IMR-90 (cell line): ENCODE results near the gene TCF25. TPM values are rescaled to one million over a fixed set of nuclear protein-coding genes. Genes with fewer than 3 reads are reported as not detected.

ENCODE experiments used
- ATAC-seq: fragments of 200-7000 bp; cut with Tn5 transposase; 2 replicates; pipeline ENCODE4 v1.9.1; 2020; ENCODE audit warnings: low read depth, mild to moderate bottlenecking, moderate library complexity
- BruUV-seq: library from RNA; stranded (reverse); fragments of 400-500 nt; replicated peaks from 2 replicates; lab custom pipeline; 2021; lab: Mats Ljungman, UMichigan
- CTCF ChIA-PET: fragments of 300-600 bp; formaldehyde crosslinking; extraction: SDS; loops from one replicate; lab custom pipeline; 2021; ENCODE audit warnings: antibody characterized with exemption; lab: Yijun Ruan, JAX
- POLR2A ChIA-PET: fragments of 300-600 bp; sonication (Branson Sonifier 250); formaldehyde crosslinking; loops from one replicate; lab custom pipeline; 2022; ENCODE audit warnings: antibody characterized with exemption; ENCODE audit not compliant: unreplicated experiment; lab: Charles Lee
- DNase-seq: peaks from one replicate; pipeline ENCODE4 v3.0.0; 2013
- H2AFZ ChIP-seq: replicated peaks from 2 replicates; pipeline ENCODE3; 2013; ENCODE audit warnings: low read length, mild to moderate bottlenecking; ENCODE audit not compliant: poor library complexity
- H2AK5ac ChIP-seq: 2 replicates; pipeline ENCODE4 v1.6.1; 2013; ENCODE audit warnings: low read depth, low read length, inconsistent platforms
- H2AK9ac ChIP-seq: replicated peaks from 2 replicates; pipeline ENCODE3; 2013; ENCODE audit warnings: mild to moderate bottlenecking, low read depth, low read length, moderate library complexity; ENCODE audit not compliant: poor library complexity
- H2BK120ac ChIP-seq: 2 replicates; pipeline ENCODE4 v1.6.1; 2013; ENCODE audit warnings: low read depth, low read length, inconsistent platforms
- H2BK15ac ChIP-seq: 3 replicates; pipeline ENCODE4 v1.6.1; 2013; ENCODE audit warnings: low read depth, low read length, inconsistent platforms
- H2BK20ac ChIP-seq: 2 replicates; pipeline ENCODE4 v1.6.1; 2013; ENCODE audit warnings: low read depth, mild to moderate bottlenecking, inconsistent platforms, low read length, moderate library complexity
- H2BK5ac ChIP-seq: 2 replicates; pipeline ENCODE4 v1.6.1; 2013; ENCODE audit warnings: mild to moderate bottlenecking, low read depth, low read length, inconsistent platforms; ENCODE audit not compliant: poor library complexity, severe bottlenecking
- H3K14ac ChIP-seq: replicated peaks from 2 replicates; pipeline ENCODE4 v1.6.1; 2013; ENCODE audit warnings: low read depth, low read length, inconsistent platforms
- H3K18ac ChIP-seq: 2 replicates; pipeline ENCODE4 v1.6.1; 2013; ENCODE audit warnings: low read depth, low read length, control low read depth
- H3K23ac ChIP-seq: 2 replicates; pipeline ENCODE4 v1.6.1; 2013; ENCODE audit warnings: low read depth, low read length, inconsistent platforms
- H3K27ac ChIP-seq: 2 replicates; pipeline ENCODE4 v1.5.1; 2013; ENCODE audit warnings: mild to moderate bottlenecking, control low read depth, low read length; ENCODE audit not compliant: insufficient read depth
- H3K27me3 ChIP-seq: 2 replicates; pipeline ENCODE4 v1.6.1; 2013; ENCODE audit warnings: low read length; ENCODE audit not compliant: control insufficient read depth, insufficient read depth
- H3K36me3 ChIP-seq: 2 replicates; pipeline ENCODE4 v1.6.1; 2013; ENCODE audit warnings: low read length, mixed read lengths; ENCODE audit not compliant: control insufficient read depth, insufficient read depth
- H3K4ac ChIP-seq: 2 replicates; pipeline ENCODE4 v1.6.1; 2013; ENCODE audit warnings: low read depth, low read length, inconsistent platforms
- H3K4me1 ChIP-seq: 2 replicates; pipeline ENCODE4 v1.6.1; 2013; ENCODE audit warnings: low read length, mixed read lengths; ENCODE audit not compliant: control insufficient read depth, insufficient read depth
- H3K4me2 ChIP-seq: 2 replicates; pipeline ENCODE4 v1.6.1; 2013; ENCODE audit warnings: low read depth, mild to moderate bottlenecking, control low read depth, low read length, moderate library complexity
- H3K4me3 ChIP-seq: 2 replicates; pipeline ENCODE4 v1.5.1; 2013; ENCODE audit warnings: low read depth, mild to moderate bottlenecking, control low read depth, low read length, moderate library complexity; ENCODE audit not compliant: insufficient read depth
- H3K56ac ChIP-seq: 2 replicates; pipeline ENCODE4 v1.6.1; 2013; ENCODE audit warnings: low read length, inconsistent platforms; ENCODE audit not compliant: insufficient read depth; ENCODE audit errors: extremely low read depth
- H3K79me1 ChIP-seq, 2 experiments: 2 replicates each; pipeline ENCODE4 v1.6.1; 2013; ENCODE audit warnings: low read length in 2 of 2, inconsistent platforms in 1 of 2, low read depth in 1 of 2
- H3K9ac ChIP-seq: 2 replicates; pipeline ENCODE4 v1.6.1; 2013; ENCODE audit warnings: low read depth, low read length, control low read depth
- H3K9me1 ChIP-seq: 2 replicates; pipeline ENCODE4 v1.6.1; 2013; ENCODE audit warnings: low read length, inconsistent platforms; ENCODE audit not compliant: insufficient read depth
- H3K9me3 ChIP-seq: 2 replicates; pipeline ENCODE4 v1.6.1; 2013; ENCODE audit warnings: low read length; ENCODE audit not compliant: control insufficient read depth, insufficient read depth
- H4K20me1 ChIP-seq: 2 replicates; pipeline ENCODE4 v1.6.1; 2013; ENCODE audit warnings: low read length, inconsistent platforms; ENCODE audit not compliant: insufficient read depth
- H4K5ac ChIP-seq: 2 replicates; pipeline ENCODE4 v1.6.1; 2013; ENCODE audit warnings: mild to moderate bottlenecking, low read depth, low read length, control low read depth
- H4K8ac ChIP-seq, 2 experiments: 2 replicates each; pipeline ENCODE4 v1.6.1; 2013; ENCODE audit warnings: low read depth in 2 of 2, low read length in 2 of 2, control low read depth in 1 of 2, inconsistent platforms in 1 of 2
- H4K91ac ChIP-seq: 2 replicates; pipeline ENCODE4 v1.6.1; 2013; ENCODE audit warnings: low read depth, low read length, inconsistent platforms; ENCODE audit not compliant: insufficient read depth
- BHLHE40 ChIP-seq: fragments of 150-350 bp; IDR thresholded peaks from 2 replicates; pipeline ENCODE4 v1.6.1; 2016; ENCODE audit warnings: mild to moderate bottlenecking, low read depth, low read length
- CEBPB ChIP-seq: IDR thresholded peaks from 2 replicates; pipeline ENCODE4 v1.6.1; 2012; ENCODE audit warnings: low read depth, low read length, improper control_type of control experiment
- CHD1 ChIP-seq: IDR thresholded peaks from 2 replicates; pipeline ENCODE4 v1.6.1; 2012; ENCODE audit warnings: low read depth, low read length, improper control_type of control experiment
- FOS ChIP-seq: fragments of 150-350 bp; IDR thresholded peaks from 2 replicates; pipeline ENCODE4 v1.6.1; 2016; ENCODE audit warnings: low read depth, low read length
- MAFK ChIP-seq: IDR thresholded peaks from 2 replicates; pipeline ENCODE4 v1.6.1; 2012; ENCODE audit warnings: low read depth, low read length, improper control_type of control experiment
- MAZ ChIP-seq: IDR thresholded peaks from 2 replicates; pipeline ENCODE4 v1.6.1; 2012; ENCODE audit warnings: low read depth, mild to moderate bottlenecking, low read length, improper control_type of control experiment, moderate library complexity, borderline replicate concordance
- NFE2L2 ChIP-seq: fragments of 150-350 bp; IDR thresholded peaks from 2 replicates; pipeline ENCODE4 v1.6.1; 2016; ENCODE audit warnings: low read depth, mild to moderate bottlenecking, low read length
- POLR2A ChIP-seq: IDR thresholded peaks from 2 replicates; pipeline ENCODE4 v1.6.1; 2012; ENCODE audit warnings: mild to moderate bottlenecking, low read depth, low read length
- RAD21 ChIP-seq: IDR thresholded peaks from 2 replicates; pipeline ENCODE4 v1.6.1; 2012; ENCODE audit warnings: low read length, improper control_type of control experiment
- RCOR1 ChIP-seq: IDR thresholded peaks from 2 replicates; pipeline ENCODE4 v1.6.1; 2012; ENCODE audit warnings: mild to moderate bottlenecking, low read length, improper control_type of control experiment; ENCODE audit not compliant: insufficient replicate concordance
- RFX5 ChIP-seq: IDR thresholded peaks from 2 replicates; pipeline ENCODE4 v1.8.0; 2012; ENCODE audit warnings: low read depth, mild to moderate bottlenecking, low read length, moderate library complexity
- WGBS, 2 experiments: methylation state at CpG; one replicate each; pipeline versions ENCODE4 v1.1.5 to v1.1.7; 2013; ENCODE audit warnings: missing lambda C conversion rate in 2 of 2; ENCODE audit not compliant: insufficient read length in 1 of 2; ENCODE audit errors: extremely low coverage in 2 of 2; 5-methylcytosine and 5-hydroxymethylcytosine counted together
- dilution Hi-C: fragments of 300-500 bp; cut with HindIII; formaldehyde crosslinking; loops from one replicate; pipeline ENCODE4 v1.14.3; 2018; ENCODE audit warnings: low sequenced_read_pairs; ENCODE audit not compliant: unreplicated experiment
- in situ Hi-C: fragments of 300-500 bp; cut with MboI; formaldehyde crosslinking; loops from 3 replicates; pipeline ENCODE4 v1.14.3; 2019; ENCODE audit warnings: low sequenced_read_pairs, inconsistent platforms, mixed read lengths
- intact Hi-C: fragments of 100-400 bp; cut with micrococcal nuclease; formaldehyde crosslinking; loops from 2 replicates; pipeline ENCODE4 v1.10.0; 2022
- polyA plus RNA-seq, 3 experiments: library from polyadenylated mRNA; depleted of rRNA; stranded (reverse); fragments of >200 nt; gene quantifications; 2 replicates each; pipeline ENCODE4 v1.2.3, GENCODE V29; 2012; ENCODE audit warnings: low replicate concordance in 1 of 3
- total RNA-seq: library from RNA; depleted of rRNA; stranded (reverse); fragments of >200 nt; gene quantifications from 2 replicates; pipeline ENCODE4 v1.2.3, GENCODE V29; 2012
- TF ChIP-seq, protein P1 (sequence below): conservative IDR thresholded peaks from 2 replicates; pipeline ENCODE4 v1.5.1; 2012; ENCODE audit warnings: mild to moderate bottlenecking, low read depth, low read length, improper control_type of control experiment
- TF ChIP-seq, protein P2 (sequence below): fragments of 150-350 bp; IDR thresholded peaks from 2 replicates; pipeline ENCODE4 v1.6.1; 2017; ENCODE audit warnings: mild to moderate bottlenecking, antibody characterized with exemption, low read length, low read depth

The TCF25 gene
- total and polyA plus RNA-seq, 2 of the 4 experiments (the other 2 are of a cell fraction): 127 to 184 TPM

DNA sequence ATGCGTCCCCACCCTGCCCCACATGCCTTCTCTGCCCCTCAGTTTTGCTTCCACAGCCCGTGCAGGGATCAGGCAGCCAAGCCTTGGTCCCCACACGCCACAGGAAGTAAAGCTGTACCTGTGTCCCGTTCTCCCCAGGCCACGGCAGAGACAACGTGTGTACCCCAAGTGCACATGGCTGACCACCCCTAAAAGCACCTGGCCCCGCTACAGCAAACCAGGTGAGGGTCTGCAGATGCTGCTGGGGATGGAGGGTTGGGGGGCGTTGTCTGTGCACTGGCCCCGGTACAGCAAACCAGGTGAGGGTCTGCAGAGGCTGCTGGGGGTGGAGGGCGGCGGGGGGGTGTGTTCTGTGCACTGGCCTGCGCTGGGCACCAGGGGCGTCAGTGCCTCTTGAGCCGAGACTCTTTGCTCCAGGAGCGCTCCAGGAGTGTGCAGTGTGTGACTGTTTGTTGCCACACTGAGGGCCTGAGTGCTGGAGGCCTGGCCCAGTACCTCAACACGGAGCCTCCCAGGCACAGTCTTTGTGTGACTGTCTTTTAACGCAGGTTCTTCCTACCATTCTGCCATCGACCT, 18.8 kb downstream of the TCF25 start:
- no peak overlapping the region for H2BK5ac ChIP-seq
- ATAC-seq (no peak), DNase-seq (no peak)
- H2AK5ac ChIP-seq: no peak overlapping the region
- H3K4me3 ChIP-seq: no peak overlapping the region
- no peak overlapping the region for H2BK120ac ChIP-seq
- no peak overlapping the region for H3K18ac ChIP-seq
- no peak overlapping the region for H2AFZ ChIP-seq
- H3K27me3 ChIP-seq: no peaks in the 10 kb centered on the region
- H4K20me1 ChIP-seq: peaks cover 48% of the 10 kb centered on the region
- peaks cover 15 to 53% of the 10 kb centered on the region in 2 experiments for H3K79me1 ChIP-seq
- no peaks in the 10 kb centered on the region for H3K9me3 ChIP-seq
- ChIA-PET POLR2A (no interaction called here), CTCF (no interaction called here)
- no peak overlapping the region for H2BK15ac ChIP-seq
- no peak overlapping the region for H3K4ac ChIP-seq
- TF ChIP-seq RAD21: no peak
- TF ChIP-seq, protein P1, sequence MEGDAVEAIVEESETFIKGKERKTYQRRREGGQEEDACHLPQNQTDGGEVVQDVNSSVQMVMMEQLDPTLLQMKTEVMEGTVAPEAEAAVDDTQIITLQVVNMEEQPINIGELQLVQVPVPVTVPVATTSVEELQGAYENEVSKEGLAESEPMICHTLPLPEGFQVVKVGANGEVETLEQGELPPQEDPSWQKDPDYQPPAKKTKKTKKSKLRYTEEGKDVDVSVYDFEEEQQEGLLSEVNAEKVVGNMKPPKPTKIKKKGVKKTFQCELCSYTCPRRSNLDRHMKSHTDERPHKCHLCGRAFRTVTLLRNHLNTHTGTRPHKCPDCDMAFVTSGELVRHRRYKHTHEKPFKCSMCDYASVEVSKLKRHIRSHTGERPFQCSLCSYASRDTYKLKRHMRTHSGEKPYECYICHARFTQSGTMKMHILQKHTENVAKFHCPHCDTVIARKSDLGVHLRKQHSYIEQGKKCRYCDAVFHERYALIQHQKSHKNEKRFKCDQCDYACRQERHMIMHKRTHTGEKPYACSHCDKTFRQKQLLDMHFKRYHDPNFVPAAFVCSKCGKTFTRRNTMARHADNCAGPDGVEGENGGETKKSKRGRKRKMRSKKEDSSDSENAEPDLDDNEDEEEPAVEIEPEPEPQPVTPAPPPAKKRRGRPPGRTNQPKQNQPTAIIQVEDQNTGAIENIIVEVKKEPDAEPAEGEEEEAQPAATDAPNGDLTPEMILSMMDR: no peak
- TF ChIP-seq MAZ: no peak
- no peak for TF ChIP-seq BHLHE40
- TF ChIP-seq, protein P2, sequence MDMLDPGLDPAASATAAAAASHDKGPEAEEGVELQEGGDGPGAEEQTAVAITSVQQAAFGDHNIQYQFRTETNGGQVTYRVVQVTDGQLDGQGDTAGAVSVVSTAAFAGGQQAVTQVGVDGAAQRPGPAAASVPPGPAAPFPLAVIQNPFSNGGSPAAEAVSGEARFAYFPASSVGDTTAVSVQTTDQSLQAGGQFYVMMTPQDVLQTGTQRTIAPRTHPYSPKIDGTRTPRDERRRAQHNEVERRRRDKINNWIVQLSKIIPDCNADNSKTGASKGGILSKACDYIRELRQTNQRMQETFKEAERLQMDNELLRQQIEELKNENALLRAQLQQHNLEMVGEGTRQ: no peak
- TF ChIP-seq NFE2L2: no peak
- no peak for TF ChIP-seq RCOR1
- TF ChIP-seq MAFK: no peak
- TF ChIP-seq CEBPB: no peak
- TF ChIP-seq CHD1: no peak
- no peak for TF ChIP-seq RFX5
- no peak for TF ChIP-seq POLR2A
- no peak for TF ChIP-seq FOS
- no peak overlapping the region for H4K8ac ChIP-seq
- peaks cover 4% of the 10 kb centered on the region for H3K9me1 ChIP-seq
- dilution Hi-C loops (no loop called here), in situ Hi-C loops (no loop called here), intact Hi-C loops (no loop called here)
- no peak overlapping the region for H3K23ac ChIP-seq
- H3K4me2 ChIP-seq: no peak overlapping the region
- H3K14ac ChIP-seq: no peak overlapping the region
- H4K91ac ChIP-seq: no peak overlapping the region
- H2BK20ac ChIP-seq: no peak overlapping the region
- WGBS, 2 experiments: 92% methylated on average over 2 of the region's 18 CpGs; no CpG with 5 or more reads in 1 of the 2 experiments
- H3K4me1 ChIP-seq: no peaks in the 10 kb centered on the region
- H3K56ac ChIP-seq: no peak overlapping the region
- peaks cover 67% of the 10 kb centered on the region for H3K36me3 ChIP-seq
- no peak overlapping the region for H3K9ac ChIP-seq
- peak overlapping the region; percentile 65 for H2AK9ac ChIP-seq
- no peak overlapping the region for H4K5ac ChIP-seq
- H3K27ac ChIP-seq: no peak overlapping the region
- no TSS peak for BruUV-seq
